Stimulated activated CD4-positive, alpha-beta T cell treated with anti-CD3 and anti-CD28 coated beads, Interleukin-4, amount 100 ng/mL, for 48 hours (primary cell): ENCODE data around the gene KIF4B.
"Not testable (repeated sequence)": the region's sequence is repeated elsewhere in the genome, so short reads cannot be mapped to it uniquely, and the experiment has no call there.

Experiments used
- DNase-seq, 2 donors: peaks; one replicate each; pipeline ENCODE4 v3.0.0-alpha.2; 2020; ENCODE audit warnings: low read depth in 2 of 2

KIF4B gene, protein sequence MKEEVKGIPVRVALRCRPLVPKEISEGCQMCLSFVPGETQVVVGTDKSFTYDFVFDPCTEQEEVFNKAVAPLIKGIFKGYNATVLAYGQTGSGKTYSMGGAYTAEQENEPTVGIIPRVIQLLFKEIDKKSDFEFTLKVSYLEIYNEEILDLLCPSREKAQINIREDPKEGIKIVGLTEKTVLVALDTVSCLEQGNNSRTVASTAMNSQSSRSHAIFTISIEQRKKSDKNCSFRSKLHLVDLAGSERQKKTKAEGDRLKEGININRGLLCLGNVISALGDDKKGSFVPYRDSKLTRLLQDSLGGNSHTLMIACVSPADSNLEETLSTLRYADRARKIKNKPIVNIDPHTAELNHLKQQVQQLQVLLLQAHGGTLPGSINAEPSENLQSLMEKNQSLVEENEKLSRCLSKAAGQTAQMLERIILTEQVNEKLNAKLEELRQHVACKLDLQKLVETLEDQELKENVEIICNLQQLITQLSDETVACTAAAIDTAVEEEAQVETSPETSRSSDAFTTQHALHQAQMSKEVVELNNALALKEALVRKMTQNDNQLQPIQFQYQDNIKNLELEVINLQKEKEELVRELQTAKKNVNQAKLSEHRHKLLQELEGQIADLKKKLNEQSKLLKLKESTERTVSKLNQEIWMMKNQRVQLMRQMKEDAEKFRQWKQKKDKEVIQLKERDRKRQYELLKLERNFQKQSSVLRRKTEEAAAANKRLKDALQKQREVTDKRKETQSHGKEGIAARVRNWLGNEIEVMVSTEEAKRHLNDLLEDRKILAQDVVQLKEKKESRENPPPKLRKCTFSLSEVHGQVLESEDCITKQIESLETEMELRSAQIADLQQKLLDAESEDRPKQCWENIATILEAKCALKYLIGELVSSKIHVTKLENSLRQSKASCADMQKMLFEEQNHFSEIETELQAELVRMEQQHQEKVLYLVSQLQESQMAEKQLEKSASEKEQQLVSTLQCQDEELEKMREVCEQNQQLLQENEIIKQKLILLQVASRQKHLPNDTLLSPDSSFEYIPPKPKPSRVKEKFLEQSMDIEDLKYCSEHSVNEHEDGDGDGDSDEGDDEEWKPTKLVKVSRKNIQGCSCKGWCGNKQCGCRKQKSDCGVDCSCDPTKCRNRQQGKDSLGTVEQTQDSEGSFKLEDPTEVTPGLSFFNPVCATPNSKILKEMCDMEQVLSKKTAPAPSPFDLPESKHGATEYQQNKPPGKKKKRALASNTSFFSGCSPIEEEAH

DNA sequence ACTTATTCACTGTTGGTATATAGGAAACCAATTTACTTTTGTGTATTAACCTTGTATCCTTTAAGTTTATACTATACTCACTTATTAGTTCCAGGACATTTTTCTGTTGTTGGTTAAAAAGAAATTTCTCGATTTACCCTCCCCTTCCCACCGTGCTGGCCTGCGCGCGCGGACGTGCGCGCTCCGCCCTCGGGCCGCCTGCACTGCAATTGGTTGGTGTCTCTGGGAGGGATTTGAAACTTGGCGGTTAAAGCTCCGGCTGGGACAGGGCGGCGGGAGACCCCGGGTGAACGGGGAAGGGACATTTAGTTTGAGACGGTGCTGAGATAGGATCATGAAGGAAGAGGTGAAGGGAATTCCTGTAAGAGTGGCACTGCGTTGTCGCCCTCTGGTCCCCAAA lies at the start of gene KIF4B:
Gene KIF4B (plus strand): TSS at position 230 of the 400 bp plus-strand sequence. CDS start 105 bp downstream, at position 335.
- no peak for DNase-seq

DNA sequence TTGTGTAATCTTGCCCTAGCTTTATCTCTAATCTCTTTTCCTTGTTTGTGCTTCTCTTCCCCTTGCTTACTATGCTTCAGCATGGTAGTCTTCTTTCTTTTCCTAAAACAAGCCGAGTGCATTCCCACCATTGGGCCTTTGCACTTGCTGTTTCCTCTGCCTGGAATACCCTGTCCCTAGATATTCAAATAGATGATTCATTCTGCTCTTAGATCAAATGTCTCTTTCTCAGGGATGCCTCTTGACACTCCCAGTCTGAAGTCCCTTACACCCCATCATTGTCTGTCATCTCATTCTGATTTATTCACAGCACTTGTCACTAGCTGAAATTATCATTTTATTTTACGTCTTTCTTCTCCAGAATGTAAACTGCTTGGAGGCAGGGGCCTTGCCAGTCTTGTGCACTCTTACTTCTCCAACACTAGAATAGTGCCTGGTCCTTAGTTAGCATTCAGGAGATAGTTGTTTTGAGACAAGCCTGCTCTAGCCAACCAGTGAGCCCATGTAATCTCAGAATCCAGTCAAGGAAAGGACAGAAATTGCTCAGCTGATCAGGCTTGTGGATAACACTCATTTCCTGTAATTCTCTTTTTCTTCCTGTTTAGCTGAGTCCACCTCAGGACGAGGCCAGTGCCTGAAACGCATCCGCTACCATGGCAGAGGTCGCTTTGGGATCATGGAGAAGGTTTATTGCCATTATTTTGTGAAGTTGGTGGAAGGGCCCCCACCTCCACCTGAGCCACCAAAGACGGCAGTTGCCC lies 47.3 kb upstream of the KIF4B start:
- no peak for DNase-seq

DNA sequence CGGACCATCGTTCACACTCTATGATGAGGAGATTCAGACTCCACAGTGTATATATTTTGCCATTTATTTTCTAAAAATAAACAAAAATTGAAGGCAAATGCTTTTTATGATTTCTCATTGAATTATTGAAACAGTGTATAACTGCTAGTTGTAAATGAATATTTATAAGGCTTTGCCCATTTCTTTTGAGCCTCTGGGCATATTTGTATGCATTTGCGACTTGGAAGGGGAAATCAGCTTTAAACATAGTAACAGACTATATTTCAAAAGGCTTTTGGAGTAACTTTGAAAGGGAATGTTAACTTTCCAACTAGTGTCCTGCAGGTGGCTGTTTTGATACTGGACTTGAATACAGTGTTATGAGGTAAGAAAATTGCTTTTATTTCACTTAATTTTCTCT lies 46.7 kb upstream of the KIF4B start:
- DNase-seq: no peak

DNA sequence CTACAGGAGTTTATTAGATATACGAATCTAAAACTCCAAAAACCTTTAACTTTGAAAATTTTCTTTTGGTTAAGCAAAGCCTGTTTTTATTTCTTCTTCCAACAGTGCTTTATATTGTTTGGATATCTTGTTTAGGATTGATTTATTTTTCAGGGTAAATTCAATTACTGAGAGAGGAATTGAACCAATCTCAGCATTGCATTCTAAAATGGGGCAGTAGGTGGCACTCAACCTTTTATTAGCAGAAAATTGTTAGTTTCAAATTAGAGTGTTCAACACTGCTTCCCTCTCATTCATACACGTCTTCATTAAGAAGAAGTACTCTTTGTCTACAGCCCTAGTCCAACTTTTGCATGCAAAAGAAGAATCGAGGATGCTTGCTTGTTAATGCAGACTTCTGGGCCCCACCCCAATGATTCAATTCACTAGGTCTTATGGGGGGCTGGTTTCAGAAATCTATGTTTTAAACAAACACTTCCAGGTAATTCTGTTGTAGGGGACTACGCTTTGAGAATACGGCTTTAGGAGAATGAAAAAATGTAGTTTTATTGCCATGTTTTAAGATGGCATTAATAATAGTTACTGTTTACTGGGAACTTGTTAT lies 46.0 kb upstream of the KIF4B start:
- no peak for DNase-seq

DNA sequence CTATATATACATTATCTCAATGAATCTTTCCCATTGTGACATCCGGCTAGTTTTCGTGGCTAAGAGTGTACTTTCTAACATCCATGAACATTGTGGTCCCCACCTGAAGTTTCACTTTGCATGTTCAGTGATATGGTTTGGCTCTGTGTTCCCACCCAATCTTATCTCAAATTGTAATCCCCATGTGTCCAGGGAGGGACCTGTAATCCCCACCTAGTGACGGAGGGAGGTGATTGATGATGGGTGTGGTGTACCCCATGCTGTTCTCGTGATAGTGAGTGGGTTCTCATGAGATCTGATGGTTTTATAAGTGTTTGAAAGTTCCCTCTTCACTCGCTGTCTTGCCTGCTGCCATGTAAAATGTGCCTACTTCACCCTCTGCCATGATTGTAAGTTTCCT lies 44.6 kb upstream of the KIF4B start:
- no peak for DNase-seq

DNA sequence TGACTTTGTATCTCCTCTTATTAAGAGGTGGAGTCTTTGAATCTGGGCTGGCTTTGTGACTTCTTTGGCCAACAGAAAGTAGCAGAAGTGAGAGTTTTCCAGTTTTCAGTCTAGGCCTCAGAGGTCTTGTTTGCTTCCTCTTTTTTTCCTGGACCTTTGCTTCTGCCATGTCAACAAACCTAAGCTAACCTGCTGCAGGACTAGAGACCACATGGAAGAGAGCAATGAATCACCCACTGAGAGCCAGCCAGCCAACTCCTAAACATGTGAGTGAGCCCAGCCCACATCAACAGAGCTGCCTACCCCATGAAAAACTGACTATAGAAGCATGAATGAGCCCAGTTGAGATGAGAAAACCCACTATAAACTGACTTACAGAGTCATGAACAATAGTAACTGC lies 42.8 kb upstream of the KIF4B start:
- no peak for DNase-seq

DNA sequence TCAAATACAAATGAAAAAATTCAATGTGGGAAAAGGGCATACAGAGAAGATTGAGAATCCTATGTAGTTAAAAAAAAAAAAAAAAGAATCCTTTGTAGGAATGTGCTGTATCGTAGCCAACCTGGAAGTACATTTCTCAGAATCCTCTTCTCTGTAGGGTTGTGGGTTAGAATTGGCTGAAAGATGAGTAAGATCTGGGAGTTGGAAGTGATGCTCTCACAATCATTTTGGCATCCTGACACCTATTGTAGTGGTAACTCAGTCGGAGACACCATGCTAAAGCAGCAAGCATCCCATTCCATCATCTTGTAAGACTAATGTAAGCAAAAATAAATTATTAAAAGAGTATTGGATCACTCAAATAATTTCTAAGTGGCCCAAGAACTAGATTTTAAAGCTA lies 42.1 kb upstream of the KIF4B start:
- no peak for DNase-seq

DNA sequence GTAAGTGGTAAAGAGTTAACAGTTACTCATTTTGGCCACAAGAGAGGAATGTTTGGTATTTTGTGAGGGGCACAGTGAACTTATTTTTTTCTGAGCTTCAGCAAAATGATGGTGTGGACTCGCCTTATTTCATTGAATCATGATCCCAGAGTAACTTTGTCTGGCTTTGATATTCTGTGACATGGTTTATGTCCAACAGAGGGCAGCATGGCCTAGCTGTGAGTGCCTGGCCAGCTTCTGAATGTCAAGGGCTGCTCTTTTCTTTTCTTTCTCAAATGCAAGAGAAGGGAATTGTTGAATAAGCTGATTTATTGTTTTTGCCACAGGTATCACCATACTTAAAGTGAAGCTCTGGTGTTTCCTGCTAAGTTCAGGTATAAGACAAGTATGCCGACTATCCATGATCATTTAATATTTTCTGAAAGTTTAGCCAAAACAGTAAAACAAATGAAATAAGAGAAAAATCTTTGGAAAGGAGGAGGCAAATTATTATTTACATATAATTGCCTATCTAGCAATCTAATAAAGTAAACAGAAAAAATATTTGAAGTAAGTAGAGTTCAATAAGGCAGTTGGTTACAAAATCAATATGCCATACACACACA lies 41.0 kb upstream of the KIF4B start:
- DNase-seq: no peak

DNA sequence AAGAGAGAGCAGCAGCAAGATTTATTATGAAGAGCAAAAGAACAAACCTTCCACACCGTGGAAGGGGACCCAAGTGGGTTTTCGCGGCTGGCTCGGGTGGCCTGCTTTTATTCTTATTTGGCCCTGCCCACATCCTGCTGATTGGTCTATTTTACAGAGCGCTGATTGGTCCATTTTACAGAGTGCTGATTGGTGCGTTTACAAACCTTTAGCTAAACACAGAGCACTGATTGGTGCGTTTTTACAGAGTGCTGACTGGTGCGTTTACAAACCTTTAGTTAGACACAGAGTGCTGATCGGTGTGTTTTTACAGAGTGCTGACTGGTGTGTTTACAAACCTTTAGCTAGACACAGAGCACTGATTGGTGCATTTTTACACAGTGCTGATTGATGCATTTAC lies 37.5 kb upstream of the KIF4B start:
- not testable (repeated sequence) for DNase-seq

DNA sequence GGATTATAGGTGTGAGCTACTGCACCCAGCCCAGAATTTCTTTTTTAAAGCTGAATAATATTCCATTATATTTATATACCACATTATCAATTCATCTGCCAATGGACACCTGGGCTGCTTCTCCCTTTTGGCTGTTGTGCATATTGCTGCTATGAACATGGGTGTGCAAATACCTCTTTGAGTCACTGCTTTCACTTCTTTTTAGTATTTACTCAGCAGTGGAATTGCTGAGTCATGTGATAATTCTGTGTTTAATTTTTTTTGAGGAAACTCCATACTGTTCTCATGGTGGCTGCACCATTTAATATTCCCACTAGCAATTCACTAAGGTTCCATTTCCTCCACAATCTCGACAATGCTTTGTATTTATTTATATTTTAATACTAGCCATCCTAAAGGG lies 36.1 kb upstream of the KIF4B start:
- DNase-seq: no peak

DNA sequence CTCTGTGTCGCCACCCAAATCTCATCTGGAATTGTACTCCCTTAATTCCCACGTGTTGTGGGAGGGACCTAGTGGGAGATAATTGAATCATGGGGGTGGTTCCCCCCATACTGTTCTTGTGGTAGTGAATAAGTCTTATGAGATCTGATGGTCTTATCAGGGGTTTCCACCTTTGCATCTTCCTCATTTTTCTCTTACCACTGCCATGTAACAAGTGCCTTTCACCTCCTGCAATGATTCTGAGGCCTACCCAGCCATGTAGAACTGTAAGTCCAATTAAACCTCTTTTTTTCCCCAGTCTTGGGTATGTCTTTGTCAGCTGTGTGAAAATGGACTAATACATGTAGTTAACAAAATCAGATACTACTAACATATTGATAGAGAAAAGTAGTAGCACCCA lies 35.3 kb upstream of the KIF4B start:
- DNase-seq: not testable (repeated sequence)

DNA sequence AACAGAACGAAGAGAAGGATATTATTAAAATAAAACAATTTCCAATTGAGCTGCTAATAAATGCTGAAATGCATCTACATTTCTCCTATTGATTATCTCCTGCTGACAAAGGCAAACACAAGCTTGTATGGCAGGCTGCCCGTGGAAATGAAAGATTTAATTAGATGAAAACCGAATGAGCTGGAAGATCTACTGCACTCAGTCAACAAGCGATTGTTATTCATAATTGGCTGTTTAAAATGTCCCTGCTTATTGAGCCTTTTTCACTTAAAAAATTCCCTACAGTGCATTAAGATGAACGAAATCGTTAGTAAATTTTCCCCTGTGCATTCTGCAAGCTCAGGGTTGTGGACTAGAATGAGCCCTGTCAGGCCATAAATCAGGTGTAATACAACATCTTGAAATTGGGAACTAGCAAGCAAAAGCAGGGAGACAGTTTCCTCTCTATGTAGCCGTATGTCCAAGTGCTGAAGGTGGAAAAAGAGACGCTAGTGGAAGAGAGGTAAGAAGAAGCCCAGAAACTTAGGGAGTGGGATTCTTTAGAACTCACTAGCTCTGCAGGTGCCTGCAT lies 28.5 kb upstream of the KIF4B start:
- DNase-seq: no peak

DNA sequence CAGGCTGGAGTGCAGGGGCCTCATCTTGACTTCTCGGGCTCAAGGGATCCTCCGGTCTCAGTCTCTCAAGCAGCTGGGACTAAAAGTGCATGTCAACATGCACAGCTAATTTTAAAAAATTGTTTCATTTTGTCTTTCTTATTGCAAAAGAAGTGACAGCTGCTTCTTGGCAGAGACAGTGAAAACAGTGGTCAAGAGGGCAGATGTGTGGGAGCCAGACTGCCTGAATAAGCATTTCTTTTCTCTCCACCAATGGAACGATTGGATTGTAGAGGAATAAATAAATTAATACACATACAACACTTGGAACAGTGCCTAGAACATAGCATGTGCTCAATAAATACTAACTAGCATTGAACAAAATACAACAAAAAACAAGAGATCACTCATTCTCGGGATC lies 27.4 kb upstream of the KIF4B start:
- DNase-seq: no peak

DNA sequence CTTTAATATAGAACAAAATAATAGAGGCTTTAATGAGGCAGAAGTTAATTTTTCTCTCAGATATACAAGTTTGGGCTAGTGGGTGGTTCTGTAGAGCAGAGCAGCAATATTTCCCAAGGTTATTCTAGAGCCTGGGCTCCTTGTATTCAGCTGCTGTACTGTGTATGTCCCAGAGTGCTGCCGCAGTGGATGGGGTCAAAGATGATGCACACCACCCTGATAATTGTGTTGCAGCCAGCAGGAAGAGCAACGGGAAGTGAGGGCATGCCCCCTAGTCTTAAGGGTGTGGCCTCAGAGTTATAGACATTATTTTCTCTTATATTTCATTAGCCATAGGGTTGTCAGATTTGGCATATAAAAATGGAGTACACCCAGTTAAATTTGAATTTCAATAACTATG lies 23.9 kb upstream of the KIF4B start:
- no peak for DNase-seq

DNA sequence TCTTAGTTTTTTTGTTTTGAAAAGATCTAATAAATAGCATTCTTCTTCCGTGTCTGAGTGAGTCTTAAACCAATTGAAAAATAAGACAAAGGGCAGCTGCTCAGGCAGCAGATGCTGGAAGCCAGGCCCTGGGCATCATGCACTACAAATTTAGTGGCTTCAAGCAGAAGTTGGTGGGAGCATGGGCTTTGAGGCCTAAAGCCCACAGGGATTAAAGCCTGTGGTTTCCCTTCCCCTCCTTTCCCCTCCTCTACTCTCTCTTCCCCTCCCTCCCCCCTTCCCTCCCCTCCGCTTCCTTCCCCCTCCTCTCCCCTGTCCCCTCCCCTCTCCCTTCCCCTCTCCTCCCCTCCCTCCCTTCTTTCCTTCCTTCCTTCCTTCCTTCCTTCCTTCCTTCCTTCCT lies 20.1 kb upstream of the KIF4B start:
- DNase-seq: no peak

DNA sequence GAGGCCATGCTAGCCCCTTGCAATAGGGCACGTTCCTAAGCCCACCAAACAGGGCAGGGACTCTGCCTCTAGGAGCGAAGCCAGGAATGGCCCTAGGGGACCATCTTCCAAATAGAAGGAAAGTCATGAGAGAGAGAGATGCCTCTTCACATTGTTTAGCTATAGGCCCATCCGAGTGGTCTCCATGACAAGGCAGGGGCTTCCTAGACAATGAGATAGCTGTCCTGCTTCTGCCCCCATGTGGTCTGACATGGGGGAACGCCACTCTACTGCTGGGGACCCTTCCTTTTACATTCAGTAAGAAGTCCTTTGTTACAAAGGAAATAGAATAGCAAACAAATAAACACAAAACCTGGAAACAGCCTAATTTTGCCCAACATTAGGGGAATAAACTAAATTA lies 17.9 kb upstream of the KIF4B start:
- DNase-seq: no peak

DNA sequence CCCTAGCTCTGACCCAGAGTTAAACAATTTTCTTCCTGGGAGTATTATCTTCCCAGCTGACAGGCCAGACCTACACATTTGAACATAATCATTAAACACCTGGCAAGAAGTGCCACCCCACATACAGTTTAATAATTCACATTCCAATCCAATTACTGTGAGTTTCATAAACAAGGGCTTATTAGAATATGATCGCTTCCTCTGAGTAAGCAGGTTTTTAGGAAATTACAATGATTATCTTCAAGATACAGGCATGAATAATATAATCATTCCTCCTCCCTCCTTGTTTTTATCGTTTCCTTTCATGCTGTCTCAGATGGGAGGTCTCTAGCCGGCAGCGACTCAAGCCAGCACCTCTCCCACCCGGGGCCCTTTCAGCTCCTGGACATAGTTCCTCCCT lies 15.8 kb upstream of the KIF4B start:
- DNase-seq: no peak

DNA sequence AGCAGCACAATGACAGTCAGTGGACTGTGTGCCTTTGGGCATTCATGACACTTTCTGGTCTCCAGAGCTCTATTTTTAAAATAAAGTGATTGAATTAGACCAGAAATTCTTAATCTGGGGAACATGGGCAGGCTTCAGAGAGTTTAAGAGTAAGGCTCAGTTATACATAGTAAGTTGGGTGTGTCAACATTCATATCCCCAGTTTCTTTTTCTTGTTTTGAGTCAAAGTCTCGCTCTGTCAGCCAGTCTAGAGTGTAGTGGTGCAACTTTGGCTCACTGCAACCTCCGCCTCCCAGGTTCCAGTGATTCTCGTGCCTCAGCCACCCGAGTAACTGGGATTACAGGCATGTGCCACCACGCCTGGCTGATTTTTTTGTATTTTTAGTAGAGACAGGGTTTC lies 13.7 kb upstream of the KIF4B start:
- DNase-seq: no peak

DNA sequence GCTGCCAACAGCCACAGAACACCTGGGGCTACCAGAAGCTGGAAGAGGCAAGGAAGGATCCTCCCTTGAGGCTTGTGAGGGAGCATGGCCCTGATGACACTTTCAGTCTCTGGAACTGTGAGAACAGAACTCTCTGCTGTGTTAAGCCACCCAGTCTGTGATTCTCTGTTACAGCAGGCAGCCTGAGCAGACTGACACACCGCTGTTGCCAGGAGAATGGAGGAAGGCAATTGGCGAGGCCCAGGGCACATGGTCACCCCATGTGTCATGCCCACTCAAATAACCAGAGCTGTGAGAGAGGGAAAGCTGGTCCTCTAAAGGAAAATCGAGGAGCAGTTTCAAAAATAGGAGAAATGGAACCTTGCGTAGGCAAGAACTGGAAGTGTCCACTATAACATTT lies 12.0 kb upstream of the KIF4B start:
- no peak for DNase-seq

DNA sequence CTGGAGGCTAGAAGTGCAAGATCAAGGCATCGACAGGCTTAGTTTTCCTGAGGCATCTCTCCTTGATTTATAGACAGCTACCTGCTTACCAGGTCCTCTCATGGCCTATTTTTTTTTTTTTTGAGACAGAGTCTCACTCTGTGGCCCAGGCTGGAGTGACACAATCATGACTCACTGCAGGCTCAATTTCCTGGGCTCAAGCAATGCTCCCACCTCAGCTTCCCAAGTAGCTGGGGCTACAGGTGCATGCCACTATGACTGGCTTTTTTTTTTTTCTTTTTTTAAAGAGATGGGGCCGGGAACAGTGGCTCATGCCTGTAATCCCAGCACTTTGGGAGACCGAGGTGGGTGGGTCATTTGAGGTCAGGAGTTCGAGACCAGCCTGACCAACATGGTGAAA lies 10.8 kb upstream of the KIF4B start:
- not testable (repeated sequence) for DNase-seq
